ENCODE results near the gene TTR. TPM values are rescaled to one million over a fixed set of nuclear protein-coding genes. Genes with fewer than 3 reads are reported as not detected.

The TTR gene
- total and polyA plus RNA-seq, 2 experiments from 2014 or later: not detected

DNA sequence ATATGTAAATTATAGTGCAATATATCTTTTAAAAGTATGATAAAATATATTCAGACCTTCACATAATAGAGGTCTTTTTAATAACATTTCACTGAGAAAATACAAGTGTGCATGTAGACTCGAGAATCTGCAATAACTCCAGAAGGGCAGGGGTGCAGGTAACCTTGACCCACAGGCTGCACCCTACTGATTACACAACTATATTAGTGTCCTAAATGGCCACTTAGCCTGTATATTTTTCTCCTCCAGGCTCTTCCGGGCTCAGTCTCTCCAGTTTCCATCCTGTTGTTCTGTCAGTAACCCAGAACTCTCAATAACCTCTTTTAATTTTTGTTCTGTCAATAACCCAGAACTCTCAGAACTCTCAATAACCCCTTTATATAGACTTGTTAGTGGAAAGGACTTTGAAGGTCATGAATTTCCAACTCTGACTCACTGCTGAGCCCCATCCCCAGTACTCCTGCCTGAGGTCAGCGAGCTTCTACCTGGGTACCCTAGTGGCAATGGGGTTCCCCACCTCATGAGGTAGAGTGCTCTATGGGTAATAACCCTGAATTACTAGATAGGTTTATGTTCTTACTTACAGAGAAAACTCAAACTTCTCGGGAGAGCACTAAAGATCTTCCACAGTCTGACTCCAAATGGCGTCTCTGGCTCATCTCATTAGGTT, 8.4 kb upstream of the TTR start:
- H3K9me3 Mint-ChIP-seq: no peaks in the 10 kb centered on the region

More for the DNA sequence above, 8.4 kb upstream of the TTR start:
- DNase-seq (ENCODE audit: low spot score) (no peak), ATAC-seq (no peak)
- H4K20me1 ChIP-seq (replicated peaks; ENCODE audit: insufficient read depth): no peaks in the 10 kb centered on the region
- H3K4me2 ChIP-seq: no peak overlapping the region
- H3K79me2 ChIP-seq (replicated peaks; ENCODE audit: insufficient read depth): no peaks in the 10 kb centered on the region
- no peak overlapping the region for H3K27ac ChIP-seq (ENCODE audit: low read depth)
- H2AFZ ChIP-seq: no peak overlapping the region
- H3K36me3 Mint-ChIP-seq (ENCODE audit: low read depth): no peaks in the 10 kb centered on the region; the same call in 2 of the 3 replicates
- TF ChIP-seq, protein P1, sequence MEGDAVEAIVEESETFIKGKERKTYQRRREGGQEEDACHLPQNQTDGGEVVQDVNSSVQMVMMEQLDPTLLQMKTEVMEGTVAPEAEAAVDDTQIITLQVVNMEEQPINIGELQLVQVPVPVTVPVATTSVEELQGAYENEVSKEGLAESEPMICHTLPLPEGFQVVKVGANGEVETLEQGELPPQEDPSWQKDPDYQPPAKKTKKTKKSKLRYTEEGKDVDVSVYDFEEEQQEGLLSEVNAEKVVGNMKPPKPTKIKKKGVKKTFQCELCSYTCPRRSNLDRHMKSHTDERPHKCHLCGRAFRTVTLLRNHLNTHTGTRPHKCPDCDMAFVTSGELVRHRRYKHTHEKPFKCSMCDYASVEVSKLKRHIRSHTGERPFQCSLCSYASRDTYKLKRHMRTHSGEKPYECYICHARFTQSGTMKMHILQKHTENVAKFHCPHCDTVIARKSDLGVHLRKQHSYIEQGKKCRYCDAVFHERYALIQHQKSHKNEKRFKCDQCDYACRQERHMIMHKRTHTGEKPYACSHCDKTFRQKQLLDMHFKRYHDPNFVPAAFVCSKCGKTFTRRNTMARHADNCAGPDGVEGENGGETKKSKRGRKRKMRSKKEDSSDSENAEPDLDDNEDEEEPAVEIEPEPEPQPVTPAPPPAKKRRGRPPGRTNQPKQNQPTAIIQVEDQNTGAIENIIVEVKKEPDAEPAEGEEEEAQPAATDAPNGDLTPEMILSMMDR (conservative IDR thresholded peaks at IDR 0.05; ENCODE audit: low read depth in 2 of 2): no peak
- TF ChIP-seq NANOG (IDR thresholded peaks at IDR 0.05; ENCODE audit: borderline replicate concordance) (no peak), CREB1 (CRISPR knock-in tag; IDR thresholded peaks at IDR 0.05; ENCODE audit: low read depth) (no peak), ZNF331 (CRISPR knock-in tag; IDR thresholded peaks at IDR 0.05; ENCODE audit: low read depth) (no peak), ZNF114 (CRISPR knock-in tag; IDR thresholded peaks at IDR 0.05) (no peak), JUNB (IDR thresholded peaks at IDR 0.05; ENCODE audit: unreplicated experiment) (no peak), ZNF462 (CRISPR knock-in tag; IDR thresholded peaks at IDR 0.05) (no peak), EZH2 (IDR thresholded peaks at IDR 0.05; ENCODE audit: low read depth, unreplicated experiment) (no peak)
- TF ChIP-seq, protein P2, sequence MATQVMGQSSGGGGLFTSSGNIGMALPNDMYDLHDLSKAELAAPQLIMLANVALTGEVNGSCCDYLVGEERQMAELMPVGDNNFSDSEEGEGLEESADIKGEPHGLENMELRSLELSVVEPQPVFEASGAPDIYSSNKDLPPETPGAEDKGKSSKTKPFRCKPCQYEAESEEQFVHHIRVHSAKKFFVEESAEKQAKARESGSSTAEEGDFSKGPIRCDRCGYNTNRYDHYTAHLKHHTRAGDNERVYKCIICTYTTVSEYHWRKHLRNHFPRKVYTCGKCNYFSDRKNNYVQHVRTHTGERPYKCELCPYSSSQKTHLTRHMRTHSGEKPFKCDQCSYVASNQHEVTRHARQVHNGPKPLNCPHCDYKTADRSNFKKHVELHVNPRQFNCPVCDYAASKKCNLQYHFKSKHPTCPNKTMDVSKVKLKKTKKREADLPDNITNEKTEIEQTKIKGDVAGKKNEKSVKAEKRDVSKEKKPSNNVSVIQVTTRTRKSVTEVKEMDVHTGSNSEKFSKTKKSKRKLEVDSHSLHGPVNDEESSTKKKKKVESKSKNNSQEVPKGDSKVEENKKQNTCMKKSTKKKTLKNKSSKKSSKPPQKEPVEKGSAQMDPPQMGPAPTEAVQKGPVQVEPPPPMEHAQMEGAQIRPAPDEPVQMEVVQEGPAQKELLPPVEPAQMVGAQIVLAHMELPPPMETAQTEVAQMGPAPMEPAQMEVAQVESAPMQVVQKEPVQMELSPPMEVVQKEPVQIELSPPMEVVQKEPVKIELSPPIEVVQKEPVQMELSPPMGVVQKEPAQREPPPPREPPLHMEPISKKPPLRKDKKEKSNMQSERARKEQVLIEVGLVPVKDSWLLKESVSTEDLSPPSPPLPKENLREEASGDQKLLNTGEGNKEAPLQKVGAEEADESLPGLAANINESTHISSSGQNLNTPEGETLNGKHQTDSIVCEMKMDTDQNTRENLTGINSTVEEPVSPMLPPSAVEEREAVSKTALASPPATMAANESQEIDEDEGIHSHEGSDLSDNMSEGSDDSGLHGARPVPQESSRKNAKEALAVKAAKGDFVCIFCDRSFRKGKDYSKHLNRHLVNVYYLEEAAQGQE (IDR thresholded peaks at IDR 0.05; ENCODE audit: unreplicated experiment): no peak
- H3K4me1 ChIP-seq (ENCODE audit: insufficient read depth): no peaks in the 10 kb centered on the region
- H3K4me1 Mint-ChIP-seq: peaks cover 7% of the 10 kb centered on the region; the same call in 2 of the 3 replicates
- no peaks in the 10 kb centered on the region for H3F3A ChIP-seq (replicated peaks; ENCODE audit: low read depth)
- no peak overlapping the region for H3K4me3 Mint-ChIP-seq
- H3K27ac Mint-ChIP-seq: no peak overlapping the region
- no peaks in the 10 kb centered on the region for H3K27me3 Mint-ChIP-seq (ENCODE audit: insufficient read depth, low read depth, poor library complexity)
- no peak overlapping the region for H3K4me3 ChIP-seq
- no peaks in the 10 kb centered on the region for H3K36me3 ChIP-seq (ENCODE audit: insufficient read depth)
- no peaks in the 10 kb centered on the region for H3K27me3 ChIP-seq (ENCODE audit: insufficient read depth)
- H3K9me2 ChIP-seq (ENCODE audit: insufficient read depth): peaks cover 11% of the 10 kb centered on the region
